D721Med (cell line): Measurements from ENCODE around the gene CENPF.
A peak's percentile ranks its signal among the peaks of the same experiment; 100 is the strongest.
"Not testable (repeated sequence)": the region's sequence is repeated elsewhere in the genome, so short reads cannot be mapped to it uniquely, and the experiment has no call there.

ENCODE experiments used
- DNase-seq: peaks from one replicate; pipeline ENCODE4 v3.0.0; 2011; ENCODE audit warnings: low spot score; ENCODE audit not compliant: insufficient read length
- FAIRE-seq: peaks from 2 replicates; lab custom pipeline; 2011; peaks lifted over from hg19 to GRCh38; lab: Jason Lieb, UNC
- TF ChIP-seq, protein P1 (sequence below): IDR thresholded peaks from 2 replicates; pipeline ENCODE4 v1.5.1; 2012; ENCODE audit warnings: mild to moderate bottlenecking, control low read depth; ENCODE audit not compliant: insufficient read depth; ENCODE audit errors: missing control alignments

The CENPF gene

DNA sequence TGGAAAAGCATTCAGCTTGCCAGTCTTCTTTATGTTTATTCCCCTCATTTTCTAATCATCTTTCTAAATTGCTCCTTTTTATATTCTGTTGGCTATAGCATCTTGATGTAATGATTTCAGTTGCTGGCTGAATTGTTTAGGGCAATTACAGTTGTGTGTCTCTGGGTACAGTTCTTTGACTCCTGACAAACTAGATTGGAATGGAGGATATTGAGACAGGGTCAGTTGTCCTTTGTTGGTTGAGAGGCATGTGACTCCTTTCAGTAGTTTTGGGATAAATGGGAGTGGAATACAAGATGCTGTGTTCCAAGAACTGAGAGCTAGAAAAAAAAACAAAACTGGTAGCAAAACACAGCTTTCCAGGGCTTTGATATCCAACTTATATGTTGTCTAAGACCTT, 1.5 kb downstream of the CENPF start:
- no peak for FAIRE-seq
- TF ChIP-seq, protein P1, sequence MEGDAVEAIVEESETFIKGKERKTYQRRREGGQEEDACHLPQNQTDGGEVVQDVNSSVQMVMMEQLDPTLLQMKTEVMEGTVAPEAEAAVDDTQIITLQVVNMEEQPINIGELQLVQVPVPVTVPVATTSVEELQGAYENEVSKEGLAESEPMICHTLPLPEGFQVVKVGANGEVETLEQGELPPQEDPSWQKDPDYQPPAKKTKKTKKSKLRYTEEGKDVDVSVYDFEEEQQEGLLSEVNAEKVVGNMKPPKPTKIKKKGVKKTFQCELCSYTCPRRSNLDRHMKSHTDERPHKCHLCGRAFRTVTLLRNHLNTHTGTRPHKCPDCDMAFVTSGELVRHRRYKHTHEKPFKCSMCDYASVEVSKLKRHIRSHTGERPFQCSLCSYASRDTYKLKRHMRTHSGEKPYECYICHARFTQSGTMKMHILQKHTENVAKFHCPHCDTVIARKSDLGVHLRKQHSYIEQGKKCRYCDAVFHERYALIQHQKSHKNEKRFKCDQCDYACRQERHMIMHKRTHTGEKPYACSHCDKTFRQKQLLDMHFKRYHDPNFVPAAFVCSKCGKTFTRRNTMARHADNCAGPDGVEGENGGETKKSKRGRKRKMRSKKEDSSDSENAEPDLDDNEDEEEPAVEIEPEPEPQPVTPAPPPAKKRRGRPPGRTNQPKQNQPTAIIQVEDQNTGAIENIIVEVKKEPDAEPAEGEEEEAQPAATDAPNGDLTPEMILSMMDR, result no peak
- no peak for DNase-seq

DNA sequence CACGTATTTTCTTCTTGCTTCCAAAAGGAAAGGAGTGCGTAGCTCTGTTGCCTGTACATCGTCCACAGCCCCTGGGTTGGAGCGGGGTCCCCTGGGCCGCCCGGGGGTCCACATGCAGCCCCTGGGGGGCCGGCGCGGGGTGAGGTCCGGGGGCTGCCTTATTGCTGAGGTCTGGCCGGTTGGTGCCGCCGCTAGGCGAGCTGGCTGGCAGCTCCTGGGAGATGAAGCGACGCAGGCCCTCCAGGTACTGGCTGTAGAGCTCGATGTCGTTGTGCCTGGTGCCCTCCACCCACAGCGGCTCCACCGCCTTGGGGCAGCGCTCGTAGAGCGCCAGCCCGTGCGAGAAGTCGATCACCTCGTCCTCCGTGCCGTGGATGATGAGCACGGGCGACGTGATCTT, 2.5 kb downstream of the CENPF start:
- DNase-seq, FAIRE-seq: not testable (repeated sequence)

DNA sequence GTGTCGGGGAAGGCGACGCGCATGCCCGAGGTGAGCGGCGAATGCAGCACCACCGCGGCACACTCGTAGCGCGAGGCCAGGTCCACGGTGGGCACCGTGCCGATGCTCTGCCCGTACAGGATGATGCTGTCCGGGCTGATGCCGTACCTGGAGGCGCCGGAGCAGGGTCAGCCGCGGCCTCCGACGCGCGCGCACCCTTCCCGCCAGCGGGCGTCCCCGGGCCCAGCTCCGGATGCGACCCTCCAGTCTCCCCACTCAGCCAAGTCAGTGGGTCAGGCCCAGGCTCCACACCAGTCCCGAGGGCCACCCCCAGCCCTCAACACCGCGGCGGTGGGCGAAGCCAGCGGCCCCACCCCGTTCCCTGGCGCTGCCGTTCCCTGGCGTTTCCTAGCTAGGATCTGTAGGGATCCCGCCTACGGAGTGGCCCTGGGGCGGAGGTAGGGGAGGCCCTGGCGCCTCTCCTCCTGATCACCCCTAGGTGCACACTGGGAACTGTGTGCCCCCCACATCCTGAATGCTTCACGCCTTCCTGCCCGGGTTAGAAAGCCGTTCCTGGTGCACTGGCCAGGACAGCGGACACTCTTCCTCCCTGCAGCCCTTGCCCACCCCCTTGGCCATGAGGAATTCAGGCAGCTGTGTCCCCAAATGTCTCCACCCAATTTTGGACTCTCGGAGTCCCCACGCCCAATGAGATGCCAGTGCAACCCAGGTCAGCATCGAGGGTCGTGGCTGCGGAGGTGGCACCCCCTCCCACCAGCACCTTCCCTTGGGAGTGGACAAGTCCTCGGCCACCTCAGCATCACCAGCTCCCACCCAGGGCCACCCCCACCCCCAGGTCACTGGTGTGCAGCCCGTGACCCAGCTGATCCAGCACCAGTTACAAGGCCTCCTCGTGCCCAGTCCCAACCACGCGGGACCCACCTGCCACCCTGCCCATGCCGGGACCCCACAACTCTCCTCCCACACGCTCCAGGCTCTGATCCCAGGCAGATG, 3.2 kb downstream of the CENPF start:
- not testable (repeated sequence) for FAIRE-seq

DNA sequence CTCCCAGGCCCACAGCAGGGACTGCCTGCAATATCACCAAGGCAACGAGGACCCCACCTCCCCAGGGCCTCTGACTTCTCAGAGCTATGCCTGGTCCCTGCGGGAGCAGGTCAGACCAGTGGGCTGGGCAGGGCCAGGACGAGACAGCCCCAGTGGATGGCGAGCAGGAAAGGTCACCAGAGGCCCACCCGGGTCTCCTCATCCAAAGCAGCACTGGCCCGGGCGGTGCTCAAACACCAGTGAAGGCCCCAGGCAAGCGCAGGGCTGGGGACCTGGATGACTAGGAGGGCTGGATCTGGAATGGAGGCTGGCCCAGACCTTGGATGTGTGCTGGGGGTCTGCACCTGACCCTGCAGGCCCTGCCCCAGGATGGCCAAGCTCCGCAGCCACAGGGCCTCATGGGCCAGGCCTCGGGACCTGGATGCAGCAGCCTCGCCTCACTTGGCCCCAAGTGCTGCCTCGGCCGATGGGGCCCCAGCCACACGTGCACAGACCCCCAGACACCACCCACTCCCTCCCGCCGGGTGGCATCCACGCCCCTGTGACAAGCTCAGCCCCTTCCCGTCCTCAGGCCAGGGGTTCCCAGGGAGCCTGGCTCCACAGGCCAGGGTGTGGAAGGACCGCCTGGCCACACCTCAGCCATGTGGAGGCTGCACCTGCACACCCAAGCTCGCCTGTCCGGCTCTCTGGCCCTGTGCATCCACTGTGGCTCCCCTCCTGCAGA, 4.7 kb downstream of the CENPF start:
- FAIRE-seq, DNase-seq: not testable (repeated sequence)

More for the DNA sequence above, 3.2 kb downstream of the CENPF start:
- not testable (repeated sequence) for DNase-seq

GRCh38 chr1:214608216-214608783, 5.3 kb downstream of the CENPF start:
- FAIRE-seq, DNase-seq: not testable (repeated sequence)

DNA sequence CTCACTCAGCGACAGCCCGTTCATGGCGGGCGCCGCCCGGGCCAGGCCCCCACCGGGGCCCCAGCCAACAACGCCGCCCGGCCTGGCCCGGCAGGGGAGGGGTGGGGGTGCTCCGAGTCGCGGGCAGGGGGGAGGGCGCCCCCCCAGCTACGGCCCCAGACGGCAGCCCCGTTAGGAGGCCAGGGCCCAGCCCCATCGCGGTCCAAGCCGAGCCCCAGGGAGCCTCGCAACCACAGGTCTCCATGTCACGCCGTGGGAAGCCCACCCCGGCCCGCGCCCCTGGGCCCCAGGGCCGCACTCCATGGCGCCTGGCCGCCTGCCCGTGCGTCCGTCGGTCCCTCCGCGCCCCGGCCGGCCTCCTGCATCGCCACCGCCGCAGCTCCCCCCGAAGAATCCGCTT, 5.8 kb downstream of the CENPF start:
- DNase-seq, FAIRE-seq: not testable (repeated sequence)

GRCh38 chr1:214609692-214610091, 6.7 kb downstream of the CENPF start:
- FAIRE-seq, result no peak
- TF ChIP-seq, protein P1, result no peak

GRCh38 chr1:214610136-214610535, 7.1 kb downstream of the CENPF start:
- DNase-seq, result not testable (repeated sequence)

More at GRCh38 chr1:214609692-214610091, 6.7 kb downstream of the CENPF start:
- no peak for DNase-seq

GRCh38 chr1:214615109-214615508, 12.1 kb downstream of the CENPF start:
- FAIRE-seq (peak; percentile 90), DNase-seq (no peak)
- TF ChIP-seq, protein P1, result no peak

More at GRCh38 chr1:214610136-214610535, 7.1 kb downstream of the CENPF start:
- FAIRE-seq, result not testable (repeated sequence)

- peak; percentile 32 for FAIRE-seq
- TF ChIP-seq, protein P1, result no peak
- DNase-seq, result no peak
Measured at GRCh38 chr1:214615871-214616270, 12.9 kb downstream of the CENPF start.
